Astrocyte of the hippocampus (primary cell): ENCODE measurements around the gene TMEM176A.
"Not testable (repeated sequence)": the region's sequence is repeated elsewhere in the genome, so short reads cannot be mapped to it uniquely, and the experiment has no call there.

Experiments
- DNase-seq: peaks from one replicate; pipeline ENCODE4 v3.0.0; 2011; ENCODE audit warnings: low read depth, low spot score

TMEM176A gene

DNA sequence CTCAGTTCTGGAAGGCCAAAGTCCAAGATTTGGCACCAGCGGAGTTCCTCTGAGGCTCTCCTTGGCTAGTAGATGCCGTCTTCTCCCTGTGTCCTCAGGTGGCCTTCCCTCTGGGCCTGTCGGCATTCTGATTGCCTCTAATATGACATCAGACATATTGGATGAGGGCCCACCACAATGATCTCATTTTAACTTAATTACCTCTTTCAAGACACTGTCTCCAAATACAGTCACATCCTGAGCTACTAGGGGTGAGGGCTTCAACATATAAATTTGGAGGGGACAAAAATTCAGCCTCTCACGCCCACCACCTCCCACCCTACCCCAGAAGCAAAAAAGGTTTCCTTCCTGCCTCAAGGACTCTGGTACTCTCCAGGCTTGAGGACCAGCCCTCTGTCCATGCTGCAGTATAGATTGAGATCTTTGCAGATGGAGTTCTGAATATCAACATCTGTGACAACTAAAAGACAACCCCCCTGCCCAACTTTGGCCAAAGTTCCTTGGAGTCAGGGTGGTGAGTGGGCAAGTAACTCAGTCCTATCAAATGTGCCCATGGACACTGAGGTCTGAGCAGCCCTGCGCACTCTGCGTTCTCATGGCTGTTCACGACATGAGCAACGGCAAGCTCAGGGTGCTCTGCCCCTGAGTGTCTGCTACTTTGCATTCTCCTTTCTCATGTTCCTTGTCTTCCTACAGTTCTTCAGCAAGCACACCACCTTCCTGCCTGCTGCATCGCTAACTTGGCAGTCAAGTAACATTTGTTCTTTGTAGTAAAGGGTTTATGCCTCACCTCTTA, 11.9 kb upstream of the TMEM176A start:
- DNase-seq, result no peak

DNA sequence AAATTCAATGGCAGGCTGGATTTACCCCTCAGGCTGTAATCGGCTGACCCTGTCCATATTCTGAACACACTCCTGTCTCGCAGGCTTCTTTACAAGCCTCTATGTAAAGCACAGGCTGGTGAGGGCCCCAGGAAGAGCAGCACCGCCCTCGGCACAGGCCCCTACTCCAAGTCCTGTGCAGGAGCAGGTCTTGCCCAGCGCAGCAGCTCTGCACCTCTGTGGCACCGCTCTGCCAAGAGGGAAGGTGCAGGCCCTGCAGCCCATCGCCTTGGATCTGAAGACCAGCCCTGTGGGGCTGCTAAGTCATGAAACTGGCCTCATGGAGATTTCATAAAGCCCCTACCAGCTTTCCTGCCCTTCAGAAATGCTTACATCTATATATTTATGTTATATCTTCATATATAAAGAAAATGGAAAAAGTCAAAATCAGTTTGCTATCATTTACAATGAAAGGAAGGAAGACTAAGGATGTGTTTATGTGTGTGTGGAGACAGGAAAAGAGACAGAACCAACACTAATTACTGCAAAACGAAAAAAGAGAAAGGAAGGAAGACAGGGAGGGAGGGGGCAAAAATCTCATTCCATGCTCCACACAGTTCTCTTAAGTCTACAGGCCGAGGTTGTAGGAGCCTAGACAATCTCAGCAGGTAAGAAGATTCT, 10.0 kb upstream of the TMEM176A start:
- no peak for DNase-seq

DNA sequence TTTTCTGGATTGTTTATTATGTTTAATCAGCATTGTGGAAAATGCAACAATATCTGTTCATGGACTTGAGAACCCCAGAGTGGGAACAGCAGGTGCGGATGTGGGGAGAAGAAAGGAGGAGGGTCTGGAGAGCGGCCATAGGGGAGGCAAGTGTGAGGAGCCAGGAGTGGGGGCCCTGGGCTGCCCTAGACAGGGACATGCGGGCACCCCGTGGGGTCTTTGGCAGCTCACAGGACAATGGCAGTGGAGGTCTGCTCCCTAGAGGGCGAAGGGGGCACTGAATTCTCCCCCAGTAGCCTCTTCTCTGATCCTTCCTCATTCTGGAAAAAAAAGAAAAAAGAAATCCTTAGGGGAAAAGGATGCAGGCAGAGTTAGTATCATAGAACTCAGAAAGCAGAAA, 9.3 kb upstream of the TMEM176A start:
- DNase-seq, result no peak

DNA sequence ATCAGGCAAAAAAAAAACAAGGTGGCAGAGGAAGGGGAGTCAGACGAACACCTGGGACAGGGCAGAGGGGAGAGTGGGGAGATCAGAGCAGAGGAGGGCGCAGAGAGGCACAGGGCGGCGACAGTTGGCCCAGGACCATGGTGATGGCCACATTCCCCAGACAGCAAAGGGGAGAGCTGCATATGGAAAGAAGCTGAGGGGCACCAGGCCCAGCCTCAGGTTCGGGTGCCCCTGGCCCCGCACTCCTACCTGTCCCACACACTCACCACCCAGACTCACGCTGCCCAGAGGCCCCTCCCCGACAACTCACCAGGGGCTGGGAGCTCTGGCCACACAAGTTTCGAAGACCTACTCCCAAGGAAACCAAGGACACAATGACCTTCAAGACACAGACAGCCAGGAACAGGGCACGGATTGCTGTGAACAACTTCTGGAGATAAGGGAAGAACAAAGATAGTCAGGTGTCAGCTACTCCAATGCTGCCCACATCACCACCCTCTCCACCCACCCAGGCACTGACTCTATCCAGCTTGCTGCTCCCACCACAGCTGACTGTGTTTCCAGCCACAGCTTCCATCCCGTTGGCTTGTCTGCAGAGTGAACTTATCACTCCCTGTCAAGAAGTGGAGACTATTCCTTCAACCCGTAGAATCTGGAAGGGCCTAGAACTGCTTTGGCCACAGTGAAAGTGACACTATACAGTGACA, 8.7 kb upstream of the TMEM176A start:
- no peak for DNase-seq

DNA sequence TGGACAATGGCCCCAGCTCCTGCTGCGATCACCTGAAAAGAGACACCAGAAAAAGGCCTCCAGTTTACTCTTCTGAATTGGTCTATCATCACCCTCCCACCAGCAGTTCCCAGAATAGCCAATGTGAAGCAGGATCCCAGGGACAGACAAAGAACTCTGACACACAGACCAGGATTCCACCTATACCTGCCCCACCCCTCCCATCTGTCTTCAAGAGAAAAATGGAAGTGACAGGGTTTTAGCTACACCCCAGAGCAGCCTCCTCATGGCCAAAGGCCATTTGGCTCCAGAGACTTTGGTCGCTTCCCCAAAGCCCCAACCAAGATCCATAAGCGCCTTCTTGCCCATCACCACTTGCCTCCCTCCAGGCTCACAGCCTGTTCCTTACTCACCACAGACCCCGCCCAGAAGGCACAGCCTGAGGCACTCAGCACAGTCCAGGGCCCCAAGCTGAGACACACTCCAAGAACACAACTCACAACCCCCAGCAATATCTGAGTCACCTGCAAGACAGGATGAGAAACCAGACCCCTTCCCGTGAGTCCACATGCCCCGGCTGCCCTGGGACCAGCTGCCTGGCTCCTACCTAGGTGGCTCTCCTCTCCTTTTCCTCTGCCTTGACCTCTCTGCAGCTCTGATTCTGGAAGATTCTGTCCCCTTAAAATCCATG, 6.9 kb upstream of the TMEM176A start:
- DNase-seq, result no peak

DNA sequence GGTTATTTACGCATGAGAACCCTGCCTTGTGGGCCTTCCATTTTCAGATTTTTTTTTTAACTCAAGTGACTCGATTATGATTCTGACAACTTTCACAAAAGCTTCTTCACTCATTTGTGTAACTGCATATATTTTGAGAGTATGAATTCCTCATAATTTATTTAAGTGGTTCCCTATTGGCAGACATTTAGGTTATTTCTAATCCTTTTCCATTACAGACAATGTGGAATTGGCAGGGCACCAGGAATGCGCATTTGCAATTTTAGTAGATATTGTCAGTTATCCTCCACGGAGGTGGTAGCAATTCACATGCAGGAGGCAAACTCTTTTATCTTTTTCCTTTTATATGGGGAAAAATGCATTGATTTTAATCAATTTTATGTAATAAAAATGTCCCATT, 2.9 kb upstream of the TMEM176A start:
- DNase-seq, result no peak

DNA sequence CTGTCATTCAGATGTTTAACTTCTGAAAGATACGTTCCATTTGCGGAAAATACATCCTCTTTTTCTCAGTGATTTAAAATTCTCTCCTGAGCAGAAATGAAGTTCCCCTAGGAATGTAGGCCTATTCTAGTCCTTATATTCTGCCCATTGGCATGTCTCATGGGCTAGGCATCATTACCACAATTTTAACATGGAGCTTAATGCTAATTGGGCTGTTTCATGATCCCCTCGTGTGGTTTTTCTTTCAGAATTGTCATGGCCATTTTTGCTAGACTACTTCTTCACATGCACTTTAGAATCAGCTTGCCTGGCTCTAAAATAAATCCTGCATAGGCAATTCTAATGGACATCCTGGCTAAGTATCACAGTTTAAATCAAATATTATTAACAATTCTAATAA, 1.4 kb upstream of the TMEM176A start:
- DNase-seq, result no peak

DNA sequence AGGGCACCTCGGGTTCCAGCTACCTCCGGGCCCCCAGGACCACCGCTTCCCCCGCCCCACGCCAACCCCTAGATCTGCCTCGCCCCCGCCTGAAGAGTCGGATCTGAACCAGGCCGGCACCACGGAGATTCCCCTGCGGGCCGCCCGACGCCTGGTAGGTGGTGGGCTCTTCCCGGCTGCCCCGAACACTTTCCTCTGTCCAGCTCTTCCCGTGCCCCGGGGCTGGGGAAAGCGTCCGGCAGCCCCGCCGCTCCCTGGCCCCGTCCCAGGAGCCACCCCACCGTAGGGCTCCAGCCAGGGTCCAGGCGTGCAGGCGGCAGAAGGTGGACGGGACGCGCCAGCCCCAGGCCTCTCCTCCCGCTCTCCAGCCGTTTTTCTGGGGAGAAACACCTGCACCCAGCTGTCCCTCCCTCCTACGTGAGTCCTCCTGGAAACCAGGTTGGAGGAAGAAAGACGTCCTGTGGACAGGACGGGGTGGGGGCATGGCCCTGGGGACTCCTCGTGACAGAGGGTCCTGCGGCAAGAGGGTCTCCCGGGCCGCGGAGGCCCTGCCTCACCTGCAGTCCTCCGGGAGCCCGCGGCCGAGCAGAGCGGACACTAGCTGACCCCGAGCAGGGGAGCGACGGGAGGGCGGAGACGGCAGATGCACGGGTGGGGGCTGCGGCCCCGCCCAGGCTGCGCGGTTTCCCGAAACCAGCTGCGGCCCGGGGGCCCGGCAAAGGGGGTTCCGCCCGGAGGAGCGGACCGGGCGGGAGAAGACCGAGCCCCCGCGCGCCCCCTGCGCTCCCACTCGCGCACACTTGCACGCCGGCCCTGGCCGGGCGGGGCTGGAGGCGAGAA, 608 bp upstream of the TMEM176A start, which contains the start of gene TMEM176B:
TSS of gene TMEM176B (minus strand) at position 624 of the 840 bp plus-strand sequence. CDS start 3,795 bp downstream, outside the sequence.
- no peak for DNase-seq

DNA sequence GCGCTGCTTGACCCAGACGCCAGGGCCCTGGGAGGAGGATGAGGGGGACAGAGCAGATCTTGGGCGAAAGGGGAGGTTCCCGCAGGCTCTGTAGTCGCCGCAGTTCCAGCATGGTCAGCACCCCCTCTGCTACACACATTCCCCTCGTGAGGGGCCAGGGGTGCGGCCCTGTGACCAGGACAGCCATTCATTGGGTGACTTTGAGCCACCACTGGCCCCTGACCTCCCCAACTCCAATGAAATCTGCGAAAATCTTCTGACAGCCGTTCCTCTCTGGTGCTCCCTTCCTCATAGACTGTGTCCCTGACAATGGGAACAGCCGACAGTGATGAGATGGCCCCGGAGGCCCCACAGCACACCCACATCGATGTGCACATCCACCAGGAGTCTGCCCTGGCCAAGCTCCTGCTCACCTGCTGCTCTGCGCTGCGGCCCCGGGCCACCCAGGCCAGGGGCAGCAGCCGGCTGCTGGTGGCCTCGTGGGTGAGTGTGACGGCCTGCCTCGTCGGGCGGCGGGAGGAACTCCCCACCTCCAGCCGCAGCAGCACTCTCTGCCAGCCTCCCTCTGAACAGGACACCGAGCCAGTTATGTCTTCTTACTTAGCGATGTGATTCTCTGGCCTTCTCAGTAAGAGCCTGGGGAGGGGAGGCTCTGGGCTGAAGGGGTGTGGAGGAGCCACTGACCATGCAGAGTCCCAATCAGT, 825 bp downstream of the TMEM176A start:
- DNase-seq, result no peak

DNA sequence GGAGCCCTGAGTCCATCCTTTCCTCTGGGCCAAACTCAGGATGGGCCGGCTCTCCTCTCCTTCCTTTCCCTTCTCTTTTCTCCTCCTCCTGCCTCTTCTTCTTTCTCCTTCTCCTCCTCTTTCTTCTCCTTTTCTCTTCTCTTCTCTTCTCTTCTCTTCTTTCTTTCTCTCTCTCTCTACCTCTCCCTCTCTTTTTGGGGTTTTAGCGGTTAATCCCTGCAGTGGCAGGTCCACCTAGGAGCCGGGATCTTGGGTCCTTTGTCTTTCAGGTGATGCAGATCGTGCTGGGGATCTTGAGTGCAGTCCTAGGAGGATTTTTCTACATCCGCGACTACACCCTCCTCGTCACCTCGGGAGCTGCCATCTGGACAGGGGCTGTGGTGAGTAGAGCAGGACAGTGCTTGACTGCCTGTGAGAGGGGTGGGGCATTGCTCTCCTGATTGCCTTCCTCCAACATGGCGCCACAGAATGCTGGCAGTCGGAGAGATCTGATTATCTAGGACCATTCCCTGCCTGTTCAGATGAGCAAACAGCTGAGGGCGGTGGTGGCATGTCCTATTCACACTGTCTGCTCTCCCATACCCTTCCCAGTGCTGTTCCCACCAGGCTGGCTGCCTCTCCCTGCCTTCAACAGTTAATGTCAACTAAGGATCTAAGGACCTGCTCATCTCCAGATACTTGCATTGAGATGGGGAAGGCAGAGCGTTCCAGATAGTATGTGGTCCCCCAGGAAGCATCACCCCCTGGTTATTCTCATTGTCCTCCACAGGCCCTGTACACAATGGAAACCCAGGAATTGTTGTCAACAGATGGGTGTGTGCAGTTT, 1.6 kb downstream of the TMEM176A start:
- no peak for DNase-seq

DNA sequence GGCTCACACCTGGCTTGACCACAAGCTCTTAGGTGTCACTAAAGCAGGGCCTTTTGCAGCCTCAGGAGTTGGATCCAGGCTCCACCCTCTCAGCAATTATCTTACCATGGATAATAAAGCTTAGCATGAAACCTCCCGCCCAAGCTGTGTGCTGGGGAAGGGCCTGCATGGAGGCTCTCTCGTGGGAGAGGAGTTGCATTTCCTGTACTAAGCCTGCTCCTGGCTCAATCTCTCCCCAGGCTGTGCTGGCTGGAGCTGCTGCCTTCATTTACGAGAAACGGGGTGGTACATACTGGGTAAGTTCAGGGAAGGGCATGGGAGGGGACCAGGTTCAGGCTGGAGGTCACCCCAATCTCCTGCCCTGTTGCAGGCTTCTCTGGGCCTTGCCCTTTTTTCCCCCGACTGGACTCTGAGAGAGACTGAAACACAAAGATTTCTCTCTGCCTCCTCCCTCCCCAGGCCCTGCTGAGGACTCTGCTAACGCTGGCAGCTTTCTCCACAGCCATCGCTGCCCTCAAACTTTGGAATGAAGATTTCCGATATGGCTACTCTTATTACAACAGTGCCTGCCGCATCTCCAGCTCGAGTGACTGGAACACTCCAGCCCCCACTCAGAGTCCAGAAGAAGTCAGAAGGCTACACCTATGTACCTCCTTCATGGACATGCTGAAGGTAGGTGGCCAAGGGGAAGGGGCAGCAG, 2.7 kb downstream of the TMEM176A start:
- no peak for DNase-seq

DNA sequence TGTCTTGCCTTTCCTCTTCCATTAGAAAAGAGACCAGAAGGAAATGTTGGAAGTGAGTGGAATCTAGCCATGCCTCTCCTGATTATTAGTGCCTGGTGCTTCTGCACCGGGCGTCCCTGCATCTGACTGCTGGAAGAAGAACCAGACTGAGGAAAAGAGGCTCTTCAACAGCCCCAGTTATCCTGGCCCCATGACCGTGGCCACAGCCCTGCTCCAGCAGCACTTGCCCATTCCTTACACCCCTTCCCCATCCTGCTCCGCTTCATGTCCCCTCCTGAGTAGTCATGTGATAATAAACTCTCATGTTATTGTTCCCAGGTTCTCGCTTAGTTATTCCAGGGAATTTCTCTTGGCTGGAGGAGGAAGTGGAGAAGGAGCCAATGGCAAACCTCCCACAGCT, 4.2 kb downstream of the TMEM176A start:
- DNase-seq, result no peak

DNA sequence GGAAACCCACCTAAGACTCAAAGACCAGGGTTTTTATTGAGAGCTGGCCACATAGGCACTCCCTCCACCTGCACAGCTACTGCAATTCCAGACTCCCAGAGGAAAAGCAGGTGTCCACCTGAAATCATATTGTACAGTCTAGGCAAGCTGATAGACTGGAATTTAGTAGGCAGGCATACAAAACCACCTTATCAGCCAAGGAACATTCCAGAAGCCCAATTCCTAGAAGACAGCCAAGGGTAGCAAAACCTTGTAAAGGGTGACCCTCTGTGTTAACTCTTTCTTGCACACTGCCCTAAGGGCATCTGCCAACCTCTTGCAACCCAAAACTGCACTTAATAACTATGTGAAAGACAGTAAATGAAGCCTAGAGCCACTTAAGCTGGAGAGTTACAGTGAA, 5.3 kb downstream of the TMEM176A start:
- DNase-seq, result no peak

DNA sequence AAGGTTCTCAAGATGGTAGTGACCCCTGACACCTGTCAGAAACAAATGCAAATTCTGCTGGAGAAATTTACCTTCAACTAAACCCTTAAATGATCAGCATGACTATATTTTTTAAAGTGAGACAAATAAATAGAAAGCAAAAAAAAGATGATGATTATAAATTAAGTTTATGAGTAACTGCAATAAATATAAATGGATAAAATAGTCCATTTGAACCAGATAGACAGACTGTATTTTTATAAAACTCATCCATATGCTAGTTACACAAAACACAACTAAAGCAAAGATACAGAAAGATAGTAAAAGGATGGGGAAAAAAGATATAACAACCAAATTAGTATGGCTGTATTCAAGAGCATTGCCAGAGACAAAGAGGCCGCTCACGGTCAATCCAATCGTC, 5.9 kb downstream of the TMEM176A start:
- no peak for DNase-seq

DNA sequence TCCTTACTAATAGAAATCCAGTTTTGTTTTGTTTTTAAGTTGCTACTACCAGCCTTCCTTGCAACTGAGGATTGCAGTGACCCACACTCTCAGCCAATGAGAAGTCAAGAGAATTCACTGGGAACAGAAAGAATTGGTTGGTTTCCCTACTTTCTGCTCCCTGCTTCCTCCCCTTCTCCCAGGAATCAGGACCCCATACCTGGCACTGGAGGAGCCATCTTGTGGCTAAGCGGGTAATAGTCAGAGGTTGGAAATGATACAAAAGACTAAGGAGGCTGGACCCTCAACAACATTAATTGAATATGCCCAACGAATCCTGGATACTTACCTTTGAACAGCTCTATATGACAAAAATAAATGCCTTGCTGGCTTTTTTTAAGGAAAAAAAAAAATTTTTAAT, 6.3 kb downstream of the TMEM176A start:
- no peak for DNase-seq

DNA sequence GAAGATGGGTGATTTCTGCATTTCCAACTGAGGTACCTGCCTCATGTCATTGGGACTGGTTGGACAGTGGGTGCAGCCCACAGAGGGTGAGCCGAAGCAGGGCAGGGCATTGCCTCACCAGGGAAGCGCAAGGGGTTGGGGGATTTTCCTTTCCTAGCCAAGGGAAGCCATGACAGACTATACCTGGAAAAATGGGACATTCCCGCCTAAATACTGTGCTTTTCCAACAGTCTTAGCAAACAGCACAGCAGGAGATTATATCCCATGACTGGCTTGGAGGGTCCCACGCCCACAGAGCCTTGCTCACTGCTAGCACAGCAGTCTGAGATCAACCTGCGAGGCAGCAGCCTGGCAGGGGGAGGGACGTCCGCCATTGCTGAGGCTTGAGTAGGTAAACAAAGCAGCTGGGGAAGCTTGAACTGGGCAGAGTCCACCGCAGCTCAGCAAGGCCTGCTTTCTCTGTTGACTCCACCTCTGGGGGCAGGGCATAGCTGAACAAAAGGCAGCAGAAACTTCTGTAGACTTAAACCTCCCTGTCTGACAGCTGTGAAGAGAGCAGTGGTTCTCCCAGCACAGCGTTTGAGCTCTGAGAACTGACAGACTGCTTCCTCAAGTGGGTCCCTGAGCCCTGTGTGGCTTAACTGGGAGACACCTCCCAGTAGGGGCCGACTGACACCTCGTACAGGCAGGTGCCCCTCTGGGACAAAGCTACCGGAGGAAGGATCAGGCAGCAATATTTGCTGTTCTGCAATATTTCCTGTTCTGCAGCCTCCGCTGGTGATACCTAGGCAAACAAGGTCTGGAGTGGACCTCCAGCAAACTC, 7.3 kb downstream of the TMEM176A start:
- DNase-seq, result not testable (repeated sequence)

DNA sequence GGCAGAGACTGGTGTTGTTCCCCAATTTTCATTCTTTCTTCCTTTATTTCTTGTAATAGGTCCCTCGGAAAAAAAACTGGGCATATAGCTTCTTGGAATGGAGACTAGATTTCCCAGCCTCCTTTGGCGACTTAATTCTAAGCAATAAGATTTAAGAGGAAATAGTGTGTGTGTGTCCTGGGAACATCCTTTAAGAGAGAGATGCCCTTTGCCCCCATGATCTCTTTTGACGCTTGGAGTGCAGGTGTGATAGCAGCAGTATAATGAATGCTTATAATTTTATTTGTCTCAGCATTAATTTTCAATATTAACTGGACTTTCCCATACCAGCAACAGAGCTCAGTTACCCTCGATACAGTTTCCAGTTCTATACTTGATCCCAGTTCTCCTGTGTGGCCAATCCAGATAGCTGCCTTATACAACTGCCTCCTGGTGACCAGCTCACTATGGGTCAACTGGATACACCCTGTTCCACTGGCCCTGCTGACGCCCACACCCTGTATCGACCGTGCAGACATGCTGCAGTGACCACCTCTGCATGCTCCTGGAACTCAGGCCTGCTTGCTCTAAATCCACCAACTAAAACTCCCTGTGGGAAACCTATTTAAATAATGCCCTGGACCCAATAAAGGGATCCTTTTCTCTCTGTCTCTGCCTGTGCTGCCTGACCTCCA, 13.9 kb downstream of the TMEM176A start:
- no peak for DNase-seq

DNA sequence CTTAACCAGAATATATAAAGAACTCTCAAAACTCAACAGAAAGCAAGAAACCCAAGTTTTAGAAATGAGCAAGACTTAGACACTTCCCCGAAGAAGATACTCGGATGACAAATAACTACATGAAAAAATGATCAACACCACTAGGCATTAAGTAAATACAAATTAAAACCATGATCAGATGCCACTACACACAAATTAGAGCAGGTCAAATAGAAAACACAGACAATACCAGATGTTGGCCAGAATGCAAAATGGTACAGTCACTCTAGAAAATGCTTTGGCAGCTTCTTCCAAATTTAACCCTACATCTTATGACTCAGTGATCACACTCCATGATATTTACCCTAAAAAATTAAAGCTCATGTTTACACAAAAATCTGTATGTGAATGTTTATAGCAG, 18.4 kb downstream of the TMEM176A start:
- DNase-seq, result no peak
